BE2C (cell line): ENCODE results near the gene IL33.

Experiments
- DNase-seq: peaks from one replicate; pipeline ENCODE4 v3.0.0-alpha.2; 2020
- H3K27me3 ChIP-seq: fragments of 250-450 bp; sonication (Bioruptor Pico); 2 replicates; pipeline ENCODE4 v1.5.1; 2020; ENCODE audit warnings: mild to moderate bottlenecking
- H3K36me3 ChIP-seq: fragments of 250-450 bp; sonication (Bioruptor Pico); 2 replicates; pipeline ENCODE4 v1.5.1; 2020; ENCODE audit warnings: mild to moderate bottlenecking
- H3K4me1 ChIP-seq: fragments of 250-450 bp; sonication (Bioruptor Pico); 2 replicates; pipeline ENCODE4 v1.5.1; 2020
- H3K4me3 ChIP-seq: 2 replicates; pipeline ENCODE4 v1.5.1; 2011; ENCODE audit warnings: low read depth, low read length
- H3K9me3 ChIP-seq: fragments of 250-450 bp; sonication (Bioruptor Pico); 2 replicates; pipeline ENCODE4 v1.5.1; 2020
- CTCF ChIP-seq: IDR thresholded peaks from 2 replicates; pipeline ENCODE4 v1.5.1; 2012; ENCODE audit warnings: mild to moderate bottlenecking, low read depth, low read length

IL33 gene

GRCh38 chr9:6243746-6244145 lies 28.1 kb downstream of the IL33 start:
- Histone ChIP-seq H3K36me3 (no peaks in the 10 kb centered on the region), H3K4me1 (no peaks in the 10 kb centered on the region), H3K9me3 (no peaks in the 10 kb centered on the region), H3K27me3 (no peaks in the 10 kb centered on the region), H3K4me3 (no peak overlapping the region)
- no peak for DNase-seq
- TF ChIP-seq CTCF, result no peak

GRCh38 chr9:6247266-6247665 lies 31.7 kb downstream of the IL33 start:
- no peaks in the 10 kb centered on the region for H3K27me3 ChIP-seq
- no peak for DNase-seq
- TF ChIP-seq CTCF, result no peak
- H3K4me1 ChIP-seq, result no peaks in the 10 kb centered on the region
- H3K4me3 ChIP-seq, result no peak overlapping the region
- no peaks in the 10 kb centered on the region for H3K36me3 ChIP-seq
- no peaks in the 10 kb centered on the region for H3K9me3 ChIP-seq

- TF ChIP-seq CTCF, result no peak
- H3K27me3 ChIP-seq, result no peaks in the 10 kb centered on the region
- no peak for DNase-seq
- no peak overlapping the region for H3K4me3 ChIP-seq
- H3K4me1 ChIP-seq, result no peaks in the 10 kb centered on the region
- H3K9me3 ChIP-seq, result peaks cover 4% of the 10 kb centered on the region; the same call in 1 of the 2 replicates
- H3K36me3 ChIP-seq, result no peaks in the 10 kb centered on the region
These were observed 53.3 kb downstream of the IL33 start for GRCh38 chr9:6268826-6269397.

GRCh38 chr9:6270896-6271295 lies 55.3 kb downstream of the IL33 start:
- TF ChIP-seq CTCF, result no peak
- Histone ChIP-seq H3K4me1 (no peaks in the 10 kb centered on the region), H3K4me3 (no peak overlapping the region), H3K36me3 (no peaks in the 10 kb centered on the region), H3K27me3 (no peaks in the 10 kb centered on the region), H3K9me3 (no peaks in the 10 kb centered on the region)
- DNase-seq, result no peak

- no peaks in the 10 kb centered on the region for H3K4me1 ChIP-seq
- no peaks in the 10 kb centered on the region for H3K36me3 ChIP-seq
- no peaks in the 10 kb centered on the region for H3K27me3 ChIP-seq
- no peak for DNase-seq
- H3K4me3 ChIP-seq, result no peak overlapping the region
- TF ChIP-seq CTCF, result no peak
- no peaks in the 10 kb centered on the region for H3K9me3 ChIP-seq
These were observed 56.1 kb downstream of the IL33 start for GRCh38 chr9:6271508-6272228.

GRCh38 chr9:6272229-6272598 lies 56.6 kb downstream of the IL33 start:
- Histone ChIP-seq H3K27me3 (no peaks in the 10 kb centered on the region), H3K9me3 (no peaks in the 10 kb centered on the region), H3K4me3 (no peak overlapping the region), H3K4me1 (no peaks in the 10 kb centered on the region), H3K36me3 (no peaks in the 10 kb centered on the region)
- DNase-seq, result no peak
- no peak for TF ChIP-seq CTCF
